ENCODE measurements around the gene GRHPR.

GRHPR gene

GRCh38 chr9:37486256-37486615, 63.7 kb downstream of the GRHPR start:
- no peak for DNase-seq
